HepG2 (cell line): ENCODE results near the gene ROCK1. TPM values are rescaled to one million over a fixed set of nuclear protein-coding genes. Genes with fewer than 3 reads are reported as not detected.

ENCODE experiments used
- ATAC-seq: fragments of 200-7000 bp; cut with Tn5 transposase; 3 replicates; pipeline ENCODE4 v1.9.1; 2020; ENCODE audit warnings: mild to moderate bottlenecking, moderate library complexity
- BruUV-seq: library from RNA; stranded (reverse); fragments of 400-500 nt; replicated peaks from 2 replicates; lab custom pipeline; 2021; lab: Mats Ljungman, UMichigan
- CTCF ChIA-PET: fragments of 300-600 bp; formaldehyde crosslinking; extraction: SDS; loops from one replicate; lab custom pipeline; 2021; ENCODE audit warnings: low total read pairs, inconsistent platforms, low intra/inter-chr PET ratio; lab: Yijun Ruan, JAX
- POLR2A ChIA-PET: fragments of 350-600 bp; sonication (Branson Sonifier 250); formaldehyde crosslinking; loops from one replicate; lab custom pipeline; 2020; ENCODE audit warnings: antibody characterized with exemption, inconsistent platforms; lab: Yijun Ruan, JAX
- DNase-seq: peaks from one replicate; pipeline ENCODE4 v3.0.0-alpha.2; 2015; ENCODE audit warnings: low spot score
- FAIRE-seq: peaks from 3 replicates; lab custom pipeline; 2011; peaks lifted over from hg19 to GRCh38; lab: Jason Lieb, UNC
- H2AFZ ChIP-seq: one replicate; pipeline ENCODE4 v1.6.1; 2011; ENCODE audit warnings: low read length, inconsistent platforms
- H3K27ac ChIP-seq: fragments of 300-600 bp; 3 replicates; pipeline ENCODE4 v1.8.0; 2011; ENCODE audit warnings: mixed run types, mild to moderate bottlenecking, mixed read lengths, low read length, inconsistent platforms; ENCODE audit not compliant: insufficient read depth; ENCODE audit errors: extremely low read length
- H3K27me3 ChIP-seq, 2 experiments: fragments of 200-600 bp in 1 of 2; 2 replicates in 1 of 2; 3 replicates in 1 of 2; pipeline versions ENCODE4 v1.6.0 to v1.8.0; 2011; ENCODE audit warnings: low read length in 2 of 2, mild to moderate bottlenecking in 2 of 2, moderate library complexity in 2 of 2, inconsistent platforms in 1 of 2; ENCODE audit not compliant: insufficient read depth in 2 of 2, control insufficient read depth in 1 of 2
- H3K36me3 ChIP-seq, 2 experiments: fragments of 200-600 bp in 1 of 2; replicated peaks in 1 of 2; 2 replicates in 1 of 2; 3 replicates in 1 of 2; pipeline versions ENCODE4 v1.5.1 to v1.8.0; 2011; ENCODE audit warnings: low read length in 2 of 2, inconsistent platforms in 1 of 2; ENCODE audit not compliant: insufficient read depth in 2 of 2, control insufficient read depth in 1 of 2
- H3K4me1 ChIP-seq: 2 replicates; pipeline ENCODE4 v1.5.1; 2012; ENCODE audit warnings: low read length, inconsistent platforms; ENCODE audit not compliant: insufficient read depth
- H3K4me2 ChIP-seq: 2 replicates; pipeline ENCODE4 v1.6.0; 2011; ENCODE audit warnings: low read depth, low read length, inconsistent platforms
- H3K4me3 ChIP-seq, 3 experiments: fragments of 200-600 bp in 1 of 3; sonication (generic), shearing (Covaris generic) in 1 of 3; replicated peaks in 1 of 3; 2 replicates each; pipeline ENCODE4 v1.5.1; 2011 to 2016; ENCODE audit warnings: low read length in 3 of 3, inconsistent platforms in 2 of 3, low read depth in 2 of 3, mild to moderate bottlenecking in 2 of 3, control low read depth in 1 of 3, mixed read lengths in 1 of 3; ENCODE audit not compliant: insufficient read depth in 1 of 3
- H3K79me2 ChIP-seq: one replicate; pipeline ENCODE4 v1.6.1; 2011; ENCODE audit warnings: low read length, inconsistent platforms; ENCODE audit not compliant: insufficient read depth
- H3K9ac ChIP-seq: 2 replicates; pipeline ENCODE4 v1.6.0; 2011; ENCODE audit warnings: mild to moderate bottlenecking, low read depth, low read length, inconsistent platforms; ENCODE audit not compliant: insufficient read depth
- H3K9me3 ChIP-seq: 2 replicates; pipeline ENCODE4 v1.5.1; 2012; ENCODE audit warnings: mild to moderate bottlenecking, low read length
- H4K20me1 ChIP-seq: 2 replicates; pipeline ENCODE4 v1.6.0; 2011; ENCODE audit warnings: inconsistent platforms, mild to moderate bottlenecking, low read length, moderate library complexity; ENCODE audit not compliant: insufficient read depth
- CEBPB ChIP-seq: IDR thresholded peaks from 2 replicates; pipeline ENCODE4 v1.6.1; 2011; ENCODE audit warnings: low read depth, low read length, improper control_type of control experiment, borderline replicate concordance
- CEBPG ChIP-seq: IDR thresholded peaks from 2 replicates; pipeline ENCODE4 v1.6.1; 2016
- RARG ChIP-seq: sonication (generic); formaldehyde crosslinking; IDR thresholded peaks from 2 replicates; pipeline ENCODE4 v1.4.0; 2020; ENCODE audit warnings: low read depth, mild to moderate bottlenecking, missing genetic modification reagents
- WGBS: methylation state at CpG from one replicate; pipeline ENCODE4 v1.1.6; 2017; ENCODE audit warnings: low lambda C conversion rate; 5-methylcytosine and 5-hydroxymethylcytosine counted together
- in situ Hi-C: cut with HindIII; loops from 2 replicates; pipeline ENCODE4 v1.10.0; 2017; ENCODE audit warnings: low pct_unique_long_range_greater_than_20kb; ENCODE audit not compliant: extremely low pct_ligation_motif_present
- intact Hi-C: fragments of 100-400 bp; cut with micrococcal nuclease; formaldehyde crosslinking; loops from one replicate; pipeline ENCODE4 v1.10.0; 2022; ENCODE audit not compliant: unreplicated experiment
- polyA plus RNA-seq, 8 experiments: library from polyadenylated mRNA; depleted of rRNA in 3 of 8; stranded (reverse) in 7 of 8; unstranded in 1 of 8; fragments of >200 nt; fragmentation: Illumina TruSeq in 4 of 8; extraction: Trizol in 4 of 8; gene quantifications; 2 replicates each; pipeline versions ENCODE4 v1.2.1 to v1.2.3, GENCODE V29; 2011 to 2016; ENCODE audit warnings: low read depth in 4 of 8, missing spikeins in 1 of 8, mixed read lengths in 1 of 8; ENCODE audit not compliant: insufficient read depth in 1 of 8
- total RNA-seq, 5 experiments: library from RNA; depleted of rRNA; stranded (reverse); fragments of >200 nt; fragmentation: Illumina TruSeq; extraction: Trizol; gene quantifications; 2 replicates each; pipeline ENCODE4 v1.2.3, GENCODE V29; 2016; ENCODE audit warnings: low read depth in 1 of 5
- TF ChIP-seq, protein P1 (sequence below): sonication (generic); formaldehyde crosslinking; IDR thresholded peaks from 2 replicates; pipeline ENCODE4 v1.5.0; 2020; ENCODE audit warnings: mild to moderate bottlenecking, missing genetic modification reagents

Gene ROCK1
- total and polyA plus RNA-seq, 2 of the 13 experiments (the other 11 are each of a cell fraction or from before 2014, with no cell fraction given) = 10.5 to 27.2 TPM

DNA sequence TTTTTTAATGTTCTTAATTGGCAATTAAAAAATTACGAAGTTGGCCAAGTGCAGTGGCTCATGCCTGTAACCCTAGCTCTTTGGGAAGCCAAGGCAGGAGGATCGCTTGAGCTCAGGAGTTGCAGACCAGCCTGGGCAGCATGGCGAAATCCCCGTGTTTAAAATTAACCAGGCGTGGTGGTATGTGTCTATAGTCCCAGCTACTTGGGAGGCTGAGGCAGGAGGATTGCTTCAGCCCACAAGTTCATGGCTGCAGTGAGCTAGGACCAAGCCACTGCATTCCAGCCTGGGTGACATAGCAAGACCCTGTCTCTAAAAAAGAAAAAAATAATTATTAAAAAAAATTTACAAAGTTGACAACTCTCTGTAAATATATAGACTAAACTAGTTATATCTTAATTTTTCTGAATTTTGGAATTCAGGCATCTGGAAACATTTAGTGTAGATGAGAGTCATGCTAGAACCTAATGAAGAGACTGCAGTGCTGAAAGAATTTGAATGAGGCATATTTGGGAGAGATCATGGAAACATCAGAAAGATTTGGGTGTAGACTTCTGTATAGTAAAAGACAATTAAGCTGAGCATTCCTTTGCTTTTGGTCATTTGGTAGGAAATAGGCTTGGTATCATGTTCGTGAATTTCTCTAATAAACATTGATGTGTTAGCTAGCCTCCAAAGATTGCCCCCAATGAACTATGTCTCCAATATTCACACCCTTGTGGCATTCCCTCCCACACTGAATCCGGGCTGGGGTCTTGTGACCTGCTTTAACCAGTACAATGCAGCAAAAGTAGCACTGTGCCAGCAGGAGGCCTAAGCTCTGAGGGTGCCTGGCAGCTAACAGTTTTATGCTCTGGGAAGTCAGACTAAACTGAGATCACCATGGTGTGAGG is 4.2 kb upstream of the ROCK1 start:
- H4K20me1 ChIP-seq = no peaks in the 10 kb centered on the region
- no peak overlapping the region for H3K4me2 ChIP-seq
- no peak for TF ChIP-seq RARG (CRISPR knock-in tag)
- TF ChIP-seq, protein P1, sequence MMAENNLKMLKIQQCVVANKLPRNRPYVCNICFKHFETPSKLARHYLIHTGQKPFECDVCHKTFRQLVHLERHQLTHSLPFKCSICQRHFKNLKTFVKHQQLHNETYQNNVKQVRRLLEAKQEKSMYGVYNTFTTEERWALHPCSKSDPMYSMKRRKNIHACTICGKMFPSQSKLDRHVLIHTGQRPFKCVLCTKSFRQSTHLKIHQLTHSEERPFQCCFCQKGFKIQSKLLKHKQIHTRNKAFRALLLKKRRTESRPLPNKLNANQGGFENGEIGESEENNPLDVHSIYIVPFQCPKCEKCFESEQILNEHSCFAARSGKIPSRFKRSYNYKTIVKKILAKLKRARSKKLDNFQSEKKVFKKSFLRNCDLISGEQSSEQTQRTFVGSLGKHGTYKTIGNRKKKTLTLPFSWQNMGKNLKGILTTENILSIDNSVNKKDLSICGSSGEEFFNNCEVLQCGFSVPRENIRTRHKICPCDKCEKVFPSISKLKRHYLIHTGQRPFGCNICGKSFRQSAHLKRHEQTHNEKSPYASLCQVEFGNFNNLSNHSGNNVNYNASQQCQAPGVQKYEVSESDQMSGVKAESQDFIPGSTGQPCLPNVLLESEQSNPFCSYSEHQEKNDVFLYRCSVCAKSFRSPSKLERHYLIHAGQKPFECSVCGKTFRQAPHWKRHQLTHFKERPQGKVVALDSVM (CRISPR knock-in tag) = peak; percentile 84
- 0 out of 2 replicates have a peak, but pooled peaks have one; percentile 25 for TF ChIP-seq CEBPG (CRISPR knock-in tag)
- TF ChIP-seq CEBPB = 0 out of 2 replicates have a peak, but pooled peaks have one; percentile 0
- no peaks in the 10 kb centered on the region for H3K36me3 ChIP-seq
- ATAC-seq (no peak), DNase-seq (no peak), FAIRE-seq (no peak)
- no peak overlapping the region for H3K9ac ChIP-seq
- ChIA-PET CTCF (no interaction called here), POLR2A (no interaction called here)
- in situ Hi-C loops = no loop called here
- H3K27me3 ChIP-seq = peaks cover 0 to 1% of the 10 kb centered on the region in 2 experiments; a peak in 2 of 5 replicates
- no peak overlapping the region for H2AFZ ChIP-seq
- H3K4me3 ChIP-seq = no peak overlapping the region
- 24% methylated on average over 7 of the region's 7 CpGs for WGBS
- no peak overlapping the region for H3K27ac ChIP-seq
- peaks cover 11% of the 10 kb centered on the region for H3K4me1 ChIP-seq
- intact Hi-C loops = no loop called here
- H3K9me3 ChIP-seq = no peaks in the 10 kb centered on the region
- BruUV-seq = no TSS peak
- peaks cover 7% of the 10 kb centered on the region for H3K79me2 ChIP-seq
